GM12878 (cell line): ENCODE measurements around the gene MED22. TPM values are rescaled to one million over a fixed set of nuclear protein-coding genes. Genes with fewer than 3 reads are reported as not detected.

Source experiments
- ATAC-seq: fragments of 200-7000 bp; cut with Tn5 transposase; 3 replicates; pipeline ENCODE4 v1.9.1; 2020; ENCODE audit warnings: mild to moderate bottlenecking, moderate library complexity
- BruUV-seq: library from RNA; stranded (reverse); fragments of 400-500 nt; replicated peaks from 2 replicates; lab custom pipeline; 2021; lab: Mats Ljungman, UMichigan
- CTCF ChIA-PET: fragments of 300-600 bp; sonication (Branson Sonifier 250); formaldehyde crosslinking; extraction: SDS; loops from one replicate; lab custom pipeline; 2021; ENCODE audit warnings: inconsistent platforms; lab: Yijun Ruan, JAX
- POLR2A ChIA-PET: fragments of 350-600 bp; formaldehyde crosslinking; extraction: SDS; loops from one replicate; lab custom pipeline; 2021; ENCODE audit warnings: inconsistent platforms; lab: Charles Lee
- RAD21 ChIA-PET: fragments of 300-600 bp; sonication (Branson Sonifier 250); formaldehyde crosslinking; loops from one replicate; lab custom pipeline; 2023; ENCODE audit warnings: antibody characterized with exemption; ENCODE audit not compliant: unreplicated experiment; lab: Charles Lee
- SMC1A ChIA-PET: fragments of 300-600 bp; sonication (Branson Sonifier 250); formaldehyde crosslinking; loops from one replicate; lab custom pipeline; 2023; ENCODE audit not compliant: unreplicated experiment, uncharacterized antibody; lab: Charles Lee
- DNase-seq: peaks from one replicate; pipeline ENCODE4 v3.0.0-alpha.2; 2011; ENCODE audit warnings: low read depth, low spot score
- FAIRE-seq: peaks from 3 replicates; lab custom pipeline; 2011; peaks lifted over from hg19 to GRCh38; lab: Jason Lieb, UNC
- H2AFZ ChIP-seq: 2 replicates; pipeline ENCODE4 v1.6.0; 2011; ENCODE audit warnings: low read depth, low read length, control low read depth; ENCODE audit not compliant: control insufficient read depth
- H3K27ac ChIP-seq: 2 replicates; pipeline ENCODE4 v1.5.1; 2011; ENCODE audit warnings: control low read depth; ENCODE audit not compliant: control insufficient read depth, insufficient read depth
- H3K27me3 ChIP-seq, 2 experiments: replicated peaks in 1 of 2; 2 replicates each; pipeline versions ENCODE4 v1.6.0 to v1.6.1; 2011; ENCODE audit warnings: low read length in 1 of 2; ENCODE audit not compliant: control insufficient read depth in 2 of 2, insufficient read depth in 2 of 2
- H3K36me3 ChIP-seq, 2 experiments: 2 replicates each; pipeline ENCODE4 v1.5.1; 2011; ENCODE audit warnings: low read length in 1 of 2; ENCODE audit not compliant: control insufficient read depth in 2 of 2, insufficient read depth in 2 of 2
- H3K4me1 ChIP-seq: 2 replicates; pipeline ENCODE4 v1.6.1; 2011; ENCODE audit warnings: mild to moderate bottlenecking, low read length, moderate library complexity, mixed read lengths; ENCODE audit not compliant: control insufficient read depth, insufficient read depth
- H3K4me2 ChIP-seq: 2 replicates; pipeline ENCODE4 v1.6.0; 2011; ENCODE audit warnings: control low read depth; ENCODE audit not compliant: control insufficient read depth, insufficient read depth
- H3K4me3 ChIP-seq: fragments of 200-600 bp; sonication (generic); 2 replicates; pipeline ENCODE4 v1.5.1; 2016
- H3K79me2 ChIP-seq: 2 replicates; pipeline ENCODE4 v1.6.0; 2011; ENCODE audit warnings: low read length; ENCODE audit not compliant: control insufficient read depth, insufficient read depth
- H3K9ac ChIP-seq: 2 replicates; pipeline ENCODE4 v1.8.0; 2011; ENCODE audit warnings: low read length, control low read depth, mixed read lengths; ENCODE audit not compliant: control insufficient read depth, insufficient read depth
- H3K9me3 ChIP-seq: replicated peaks from 3 replicates; pipeline ENCODE4 v1.5.1; 2011; ENCODE audit warnings: mild to moderate bottlenecking, low read length; ENCODE audit not compliant: control insufficient read depth, insufficient read depth
- H4K20me1 ChIP-seq: 2 replicates; pipeline ENCODE4 v1.6.0; 2011; ENCODE audit not compliant: control insufficient read depth, insufficient read depth
- EZH2 ChIP-seq: IDR thresholded peaks from 2 replicates; pipeline ENCODE4 v1.6.1; 2012; ENCODE audit warnings: low read depth, mild to moderate bottlenecking, control low read depth, inconsistent platforms, low read length, borderline replicate concordance; ENCODE audit not compliant: control insufficient read depth
- GATAD2B ChIP-seq: fragments of 450-650 bp; conservative IDR thresholded peaks from 2 replicates; pipeline ENCODE4 v1.6.1; 2017; ENCODE audit warnings: low read depth, mild to moderate bottlenecking, moderate library complexity
- NFYA ChIP-seq: IDR thresholded peaks from 2 replicates; pipeline ENCODE4 v1.6.1; 2011; ENCODE audit warnings: low read depth, mild to moderate bottlenecking, low read length, improper control_type of control experiment, borderline replicate concordance
- NR2C1 ChIP-seq: fragments of 450-650 bp; IDR thresholded peaks from 2 replicates; pipeline ENCODE4 v1.6.1; 2017; ENCODE audit warnings: antibody characterized with exemption, mild to moderate bottlenecking, moderate library complexity
- POLR2A ChIP-seq: IDR thresholded peaks from 2 replicates; pipeline ENCODE4 v1.6.1; 2011; ENCODE audit warnings: low read depth, mild to moderate bottlenecking, low read length
- POLR2AphosphoS2 ChIP-seq: IDR thresholded peaks from 2 replicates; pipeline ENCODE4 v1.6.1; 2011; ENCODE audit warnings: low read depth, mild to moderate bottlenecking, low read length, improper control_type of control experiment, moderate library complexity
- WGBS: methylation state at CpG from one replicate; pipeline ENCODE4 v1.1.6; 2016; ENCODE audit warnings: low lambda C conversion rate; ENCODE audit not compliant: insufficient replicate concordance, insufficient coverage; ENCODE audit errors: missing lambda C conversion rate; 5-methylcytosine and 5-hydroxymethylcytosine counted together
- in situ Hi-C: fragments of 300-500 bp; cut with MboI; formaldehyde crosslinking; loops from 9 replicates; pipeline ENCODE4 v1.14.3; 2018; ENCODE audit warnings: mixed read lengths
- intact Hi-C: fragments of 100-400 bp; cut with micrococcal nuclease; formaldehyde crosslinking; loops from one replicate; pipeline ENCODE4 v1.14.2; 2022; ENCODE audit not compliant: unreplicated experiment
- polyA plus RNA-seq, 11 experiments: library from polyadenylated mRNA; depleted of rRNA in 4 of 11; unstranded in 6 of 11; stranded (reverse) in 5 of 11; fragments of >200 nt; fragmentation: Nextera tagmentation in 4 of 11; fragmentation: Illumina TruSeq in 1 of 11; extraction: Ambion mirVana in 4 of 11; extraction: Trizol in 1 of 11; gene quantifications; 1 replicate in 1 of 11; 2 replicates in 10 of 11; pipeline versions ENCODE4 v1.2.1 to v1.2.3, GENCODE V29; 2011 to 2016; ENCODE audit warnings: inconsistent platforms in 2 of 11, missing spikeins in 2 of 11, low read depth in 1 of 11
- total RNA-seq, 4 experiments: library from RNA; depleted of rRNA in 3 of 4; stranded (reverse); fragments of >200 nt in 3 of 4; fragmentation: Illumina TruSeq in 1 of 4; extraction: Trizol in 1 of 4; gene quantifications; 2 replicates each; pipeline versions ENCODE4 v1.2.1 to v1.2.3, GENCODE V29; 2013 to 2021
- TF ChIP-seq, protein P1 (sequence below): fragments of 450-650 bp; formaldehyde crosslinking; IDR thresholded peaks from 2 replicates; pipeline ENCODE4 v1.4.0; 2020; ENCODE audit warnings: mild to moderate bottlenecking, moderate library complexity

The MED22 gene
- total and polyA plus RNA-seq, 10 of the 15 experiments (the other 5 are each of a cell fraction or from before 2014, with no cell fraction given), result 1.4 to 42.1 (median 24.6) TPM

DNA sequence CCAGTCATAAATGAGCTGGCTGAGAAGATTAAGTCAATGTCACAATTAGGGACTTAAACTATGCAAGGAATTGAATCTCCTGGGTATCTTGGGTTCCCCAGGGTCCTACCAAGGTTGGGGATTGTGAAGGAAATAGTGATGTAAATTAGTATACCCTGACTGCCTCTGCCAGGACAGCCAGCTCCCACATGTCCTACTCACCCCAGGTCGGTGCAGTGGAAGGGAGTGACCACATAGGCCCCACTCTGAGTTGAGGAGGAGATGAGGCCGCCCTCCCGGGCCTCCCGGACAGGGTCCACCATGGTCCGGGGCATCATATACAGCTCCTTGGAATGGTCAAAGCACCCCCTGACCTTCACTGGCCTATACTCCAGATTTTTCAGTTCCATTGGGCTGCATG lies 5.6 kb upstream of the MED22 start:
- Histone ChIP-seq H3K9ac (no peak overlapping the region), H3K27ac (no peak overlapping the region), H4K20me1 (no peaks in the 10 kb centered on the region; the same call in 1 of the 2 replicates), H3K36me3 (peaks cover 22 to 43% of the 10 kb centered on the region in 2 experiments), H3K4me3 (no peak overlapping the region), H3K4me1 (peaks cover 6% of the 10 kb centered on the region), H2AFZ (no peak overlapping the region), H3K79me2 (peaks cover 43% of the 10 kb centered on the region), H3K4me2 (no peak overlapping the region), H3K9me3 (no peaks in the 10 kb centered on the region), H3K27me3 (no peaks in the 10 kb centered on the region)
- RAD21 ChIA-PET, result no interaction called here
- intact Hi-C loops, result no loop called here
- 88% methylated on average over 5 of the region's 5 CpGs for WGBS
- POLR2A ChIA-PET, result interaction anchor here (1.0 kb wide), 1 partner anchor 23 kb away, joined by 3 read pairs; the partner anchor contains the start of gene STKLD1
- in situ Hi-C loops, result no loop called here
- SMC1A ChIA-PET, result no interaction called here
- TF ChIP-seq EZH2 (no peak), POLR2AphosphoS2 (0 out of 2 replicates have a peak, but pooled peaks have one; percentile 5), NR2C1 (no peak), NFYA (no peak), GATAD2B (no peak), POLR2A (peak; percentile 43; the same call in 1 of the 2 replicates)
- TF ChIP-seq, protein P1, sequence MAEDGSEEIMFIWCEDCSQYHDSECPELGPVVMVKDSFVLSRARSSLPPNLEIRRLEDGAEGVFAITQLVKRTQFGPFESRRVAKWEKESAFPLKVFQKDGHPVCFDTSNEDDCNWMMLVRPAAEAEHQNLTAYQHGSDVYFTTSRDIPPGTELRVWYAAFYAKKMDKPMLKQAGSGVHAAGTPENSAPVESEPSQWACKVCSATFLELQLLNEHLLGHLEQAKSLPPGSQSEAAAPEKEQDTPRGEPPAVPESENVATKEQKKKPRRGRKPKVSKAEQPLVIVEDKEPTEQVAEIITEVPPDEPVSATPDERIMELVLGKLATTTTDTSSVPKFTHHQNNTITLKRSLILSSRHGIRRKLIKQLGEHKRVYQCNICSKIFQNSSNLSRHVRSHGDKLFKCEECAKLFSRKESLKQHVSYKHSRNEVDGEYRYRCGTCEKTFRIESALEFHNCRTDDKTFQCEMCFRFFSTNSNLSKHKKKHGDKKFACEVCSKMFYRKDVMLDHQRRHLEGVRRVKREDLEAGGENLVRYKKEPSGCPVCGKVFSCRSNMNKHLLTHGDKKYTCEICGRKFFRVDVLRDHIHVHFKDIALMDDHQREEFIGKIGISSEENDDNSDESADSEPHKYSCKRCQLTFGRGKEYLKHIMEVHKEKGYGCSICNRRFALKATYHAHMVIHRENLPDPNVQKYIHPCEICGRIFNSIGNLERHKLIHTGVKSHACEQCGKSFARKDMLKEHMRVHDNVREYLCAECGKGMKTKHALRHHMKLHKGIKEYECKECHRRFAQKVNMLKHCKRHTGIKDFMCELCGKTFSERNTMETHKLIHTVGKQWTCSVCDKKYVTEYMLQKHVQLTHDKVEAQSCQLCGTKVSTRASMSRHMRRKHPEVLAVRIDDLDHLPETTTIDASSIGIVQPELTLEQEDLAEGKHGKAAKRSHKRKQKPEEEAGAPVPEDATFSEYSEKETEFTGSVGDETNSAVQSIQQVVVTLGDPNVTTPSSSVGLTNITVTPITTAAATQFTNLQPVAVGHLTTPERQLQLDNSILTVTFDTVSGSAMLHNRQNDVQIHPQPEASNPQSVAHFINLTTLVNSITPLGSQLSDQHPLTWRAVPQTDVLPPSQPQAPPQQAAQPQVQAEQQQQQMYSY (CRISPR knock-in tag), result no peak
- no peak for FAIRE-seq
- ATAC-seq, result no peak
- no peak for DNase-seq
- CTCF ChIA-PET, result interaction anchor here (1.0 to 1.1 kb wide), 2 partner anchors 21 to 25 kb away, joined by 3 to 4 read pairs; no protein-coding TSS in a partner anchor
- BruUV-seq, result no TSS peak
